GM23338 (cell line): ENCODE data around the gene CPE. TPM values are rescaled to one million over a fixed set of nuclear protein-coding genes. Genes with fewer than 3 reads are reported as not detected.

Experiments used
- ATAC-seq: fragments of 200-7000 bp; cut with Tn5 transposase; 3 replicates; pipeline ENCODE4 v1.9.1; 2020
- DNase-seq: peaks from one replicate; pipeline ENCODE4 v3.0.0-alpha.2; 2015; ENCODE audit warnings: low spot score
- H2AFZ ChIP-seq: fragments of 200-600 bp; sonication (generic); 2 replicates; pipeline ENCODE4 v1.8.0; 2016; ENCODE audit warnings: antibody characterized with exemption, mild to moderate bottlenecking, moderate library complexity
- H3F3A ChIP-seq: fragments of 200-600 bp; sonication (generic); replicated peaks from 2 replicates; pipeline ENCODE4 v1.8.0; 2017; ENCODE audit warnings: antibody characterized with exemption, mixed run types, low read depth
- H3K27ac ChIP-seq: fragments of 200-600 bp; sonication (generic); 2 replicates; pipeline ENCODE4 v1.6.1; 2016; ENCODE audit warnings: low read depth
- H3K27me3 ChIP-seq: fragments of 200-600 bp; sonication (generic); 2 replicates; pipeline ENCODE4 v1.8.0; 2016; ENCODE audit warnings: mild to moderate bottlenecking, mixed run types, moderate library complexity; ENCODE audit not compliant: insufficient read depth
- H3K36me3 ChIP-seq: fragments of 200-600 bp; sonication (generic); 2 replicates; pipeline ENCODE4 v1.8.0; 2016; ENCODE audit warnings: mild to moderate bottlenecking; ENCODE audit not compliant: insufficient read depth
- H3K4me1 ChIP-seq: fragments of 200-600 bp; sonication (generic); 2 replicates; pipeline ENCODE4 v1.8.0; 2016; ENCODE audit warnings: mild to moderate bottlenecking, moderate library complexity; ENCODE audit not compliant: insufficient read depth
- H3K4me2 ChIP-seq: fragments of 200-600 bp; sonication (generic); 2 replicates; pipeline ENCODE4 v1.7.1; 2017; ENCODE audit warnings: mixed run types
- H3K4me3 ChIP-seq: fragments of 200-600 bp; sonication (generic); 2 replicates; pipeline ENCODE4 v1.6.1; 2016; ENCODE audit warnings: mixed run types
- H3K79me2 ChIP-seq: fragments of 200-600 bp; sonication (generic); replicated peaks from 2 replicates; pipeline ENCODE4 v1.8.0; 2017; ENCODE audit warnings: mild to moderate bottlenecking; ENCODE audit not compliant: insufficient read depth
- H3K9me2 ChIP-seq: fragments of 200-600 bp; sonication (generic); 2 replicates; pipeline ENCODE4 v1.8.0; 2017; ENCODE audit not compliant: insufficient read depth
- H4K20me1 ChIP-seq: fragments of 200-600 bp; sonication (generic); replicated peaks from 2 replicates; pipeline ENCODE4 v1.8.0; 2017; ENCODE audit warnings: mild to moderate bottlenecking; ENCODE audit not compliant: insufficient read depth
- H3K27ac Mint-ChIP-seq: 2 replicates; pipeline ENCODE4 v1.8.0; 2020; ENCODE audit warnings: inconsistent platforms, mild to moderate bottlenecking, moderate library complexity, mixed read lengths
- H3K27me3 Mint-ChIP-seq: 3 replicates; pipeline ENCODE4 v1.8.0; 2022; ENCODE audit warnings: low read depth, mild to moderate bottlenecking, moderate library complexity, mixed read lengths, inconsistent platforms; ENCODE audit not compliant: insufficient read depth, poor library complexity
- H3K36me3 Mint-ChIP-seq: 3 replicates; pipeline ENCODE4 v1.8.0; 2021; ENCODE audit warnings: low read depth, mild to moderate bottlenecking, inconsistent platforms, moderate library complexity, mixed read lengths
- H3K4me1 Mint-ChIP-seq: 3 replicates; pipeline ENCODE4 v1.8.0; 2020; ENCODE audit warnings: mild to moderate bottlenecking, inconsistent platforms, mixed read lengths
- H3K4me3 Mint-ChIP-seq: 3 replicates; pipeline ENCODE4 v1.8.0; 2021; ENCODE audit warnings: moderate library complexity, mild to moderate bottlenecking, inconsistent platforms, mixed read lengths
- H3K9me3 Mint-ChIP-seq: 3 replicates; pipeline ENCODE4 v1.8.0; 2020; ENCODE audit warnings: moderate library complexity, mild to moderate bottlenecking, inconsistent platforms, mixed read lengths
- CREB1 ChIP-seq: fragments of 250-450 bp; sonication (Bioruptor Pico); IDR thresholded peaks from 2 replicates; pipeline ENCODE4 v1.5.0; 2020; ENCODE audit warnings: low read depth, mild to moderate bottlenecking, moderate library complexity
- CTCF ChIP-seq, 2 experiments: fragments of 200-600 bp in 1 of 2; sonication (generic) in 1 of 2; conservative IDR thresholded peaks; 2 replicates each; pipeline versions ENCODE4 v1.5.1 to v1.6.1; 2016 to 2017; ENCODE audit warnings: antibody characterized with exemption in 2 of 2, low read depth in 2 of 2, mild to moderate bottlenecking in 2 of 2, moderate library complexity in 1 of 2
- ETS1 ChIP-seq: IDR thresholded peaks from 2 replicates; pipeline ENCODE4 v1.6.1; 2016; ENCODE audit warnings: antibody characterized with exemption
- EZH2 ChIP-seq: fragments of 200-600 bp; sonication (generic); IDR thresholded peaks from one replicate; pipeline ENCODE4 v1.8.0; 2017; ENCODE audit warnings: antibody characterized with exemption, mild to moderate bottlenecking, low read depth; ENCODE audit not compliant: unreplicated experiment
- EZH2phosphoT487 ChIP-seq: fragments of 200-600 bp; sonication (generic); IDR thresholded peaks from one replicate; pipeline ENCODE4 v1.8.1; 2018; ENCODE audit warnings: antibody characterized with exemption; ENCODE audit not compliant: unreplicated experiment
- JUNB ChIP-seq: IDR thresholded peaks from one replicate; pipeline ENCODE4 v1.6.1; 2016; ENCODE audit warnings: antibody characterized with exemption; ENCODE audit not compliant: unreplicated experiment
- NANOG ChIP-seq: IDR thresholded peaks from 2 replicates; pipeline ENCODE4 v1.6.1; 2016; ENCODE audit warnings: antibody characterized with exemption, borderline replicate concordance
- POLR2AphosphoS5 ChIP-seq: IDR thresholded peaks from 2 replicates; pipeline ENCODE4 v1.6.1; 2016; ENCODE audit warnings: antibody characterized with exemption, low read depth
- REST ChIP-seq: IDR thresholded peaks from one replicate; pipeline ENCODE4 v1.6.1; 2018; ENCODE audit warnings: antibody characterized with exemption; ENCODE audit not compliant: unreplicated experiment
- STAT1 ChIP-seq: IDR thresholded peaks from one replicate; pipeline ENCODE4 v1.6.1; 2016; ENCODE audit warnings: antibody characterized with exemption; ENCODE audit not compliant: unreplicated experiment
- ZNF114 ChIP-seq: fragments of 250-450 bp; sonication (Bioruptor Pico); IDR thresholded peaks from 2 replicates; pipeline ENCODE4 v1.5.0; 2020; ENCODE audit warnings: mild to moderate bottlenecking, moderate library complexity
- ZNF331 ChIP-seq: fragments of 250-450 bp; sonication (Bioruptor Pico); IDR thresholded peaks from 2 replicates; pipeline ENCODE4 v1.5.0; 2020; ENCODE audit warnings: low read depth, mild to moderate bottlenecking, moderate library complexity
- ZNF462 ChIP-seq: fragments of 250-450 bp; sonication (Bioruptor Pico); IDR thresholded peaks from 2 replicates; pipeline ENCODE4 v1.5.0; 2020; ENCODE audit warnings: mild to moderate bottlenecking, moderate library complexity
- polyA plus RNA-seq: library from polyadenylated mRNA; unstranded; fragments of >200 nt; fragmentation: Nextera tagmentation; extraction: Ambion mirVana; gene quantifications from 2 replicates; pipeline ENCODE4 v1.2.1, GENCODE V29; 2016
- total RNA-seq: library from RNA; depleted of rRNA; stranded (reverse); fragments of >200 nt; shearing (Covaris generic); gene quantifications from 2 replicates; pipeline ENCODE4 v1.2.3, GENCODE V29; 2014

CPE gene
- total and polyA plus RNA-seq, 2 experiments from 2014 or later, result 10.3 to 16.5 TPM

- H3K4me1 ChIP-seq, result peaks cover 18% of the 10 kb centered on the region
- H3K27me3 Mint-ChIP-seq, result no peaks in the 10 kb centered on the region
- ATAC-seq, result no peak
- no peak overlapping the region for H3K4me2 ChIP-seq
- no peak for DNase-seq
- H3K27ac Mint-ChIP-seq, result no peak overlapping the region
- no peaks in the 10 kb centered on the region; the same call in 1 of the 2 replicates for H3F3A ChIP-seq
- H3K4me1 Mint-ChIP-seq, result peaks cover 23% of the 10 kb centered on the region
- H3K27ac ChIP-seq, result peak overlapping the region; percentile 12; the same call in 1 of the 2 replicates
- H3K27me3 ChIP-seq, result no peaks in the 10 kb centered on the region
- peaks cover 96% of the 10 kb centered on the region for H3K36me3 ChIP-seq
- no peak for TF ChIP-seq NANOG
- TF ChIP-seq JUNB, result no peak
- TF ChIP-seq STAT1, result no peak
- TF ChIP-seq CTCF (conservative IDR thresholded peaks at IDR 0.05; ENCODE audit: low read depth in 2 of 2), result no peak
- no peak for TF ChIP-seq ZNF462 (CRISPR knock-in tag)
- TF ChIP-seq EZH2, result no peak
- TF ChIP-seq ZNF331 (CRISPR knock-in tag), result no peak
- TF ChIP-seq ETS1, result no peak
- no peak for TF ChIP-seq CREB1 (CRISPR knock-in tag)
- TF ChIP-seq EZH2phosphoT487, result no peak
- no peak for TF ChIP-seq ZNF114
- no peak for TF ChIP-seq REST
- no peak for TF ChIP-seq POLR2AphosphoS5
- no peaks in the 10 kb centered on the region for H3K9me3 Mint-ChIP-seq
- H4K20me1 ChIP-seq, result peaks cover 78% of the 10 kb centered on the region
- H3K4me3 ChIP-seq, result no peak overlapping the region
- no peaks in the 10 kb centered on the region for H3K9me2 ChIP-seq
- H3K36me3 Mint-ChIP-seq, result peaks cover 76% of the 10 kb centered on the region
- H3K79me2 ChIP-seq, result peaks cover 73% of the 10 kb centered on the region
- H2AFZ ChIP-seq, result no peak overlapping the region
- H3K4me3 Mint-ChIP-seq, result no peak overlapping the region
These were observed 42.1 kb upstream of the CPE start for GRCh38 chr4:165336743-165337142.
